Stimulated activated CD8-positive, alpha-beta memory T cell treated with anti-CD3 and anti-CD28 coated beads, Interleukin-12 subunit alpha, Interleukin-12 subunit beta, amount 100 ng/mL, for 24 hours (primary cell): Measurements from ENCODE around the gene MEIOB.

Experiments
- DNase-seq: peaks from one replicate; pipeline ENCODE4 v3.0.0-alpha.2; 2020; ENCODE audit errors: extremely low read depth

Gene MEIOB

GRCh38 chr16:1786242-1787055 is 85.5 kb downstream of the MEIOB start:
- DNase-seq: no peak

- no peak for DNase-seq
Observed at GRCh38 chr16:1785846-1786170, 86.2 kb downstream of the MEIOB start.

GRCh38 chr16:1784977-1785845 is 86.8 kb downstream of the MEIOB start:
- DNase-seq: no peak
